Prostate gland (tissue), 2 donors: Measurements from ENCODE around the gene ZBTB11.
"Not testable (repeated sequence)": the region's sequence is repeated elsewhere in the genome, so short reads cannot be mapped to it uniquely, and the experiment has no call there.

Source experiments
- POLR2A ChIP-seq: fragments of 450-650 bp; IDR thresholded peaks from one replicate; pipeline ENCODE4 v1.6.1; 2016; ENCODE audit warnings: antibody characterized with exemption, mild to moderate bottlenecking
- TF ChIP-seq, protein P1 (sequence below), 4 experiments: fragments of 200-600 bp in 2 of 4; fragments of 450-650 bp in 2 of 4; sonication (generic) in 2 of 4; IDR thresholded peaks; 1 replicate in 3 of 4; 2 replicates in 1 of 4; pipeline ENCODE4 v1.5.1; 2016 to 2019; ENCODE audit warnings: antibody characterized with exemption in 4 of 4, mild to moderate bottlenecking in 2 of 4, moderate library complexity in 2 of 4

DNA sequence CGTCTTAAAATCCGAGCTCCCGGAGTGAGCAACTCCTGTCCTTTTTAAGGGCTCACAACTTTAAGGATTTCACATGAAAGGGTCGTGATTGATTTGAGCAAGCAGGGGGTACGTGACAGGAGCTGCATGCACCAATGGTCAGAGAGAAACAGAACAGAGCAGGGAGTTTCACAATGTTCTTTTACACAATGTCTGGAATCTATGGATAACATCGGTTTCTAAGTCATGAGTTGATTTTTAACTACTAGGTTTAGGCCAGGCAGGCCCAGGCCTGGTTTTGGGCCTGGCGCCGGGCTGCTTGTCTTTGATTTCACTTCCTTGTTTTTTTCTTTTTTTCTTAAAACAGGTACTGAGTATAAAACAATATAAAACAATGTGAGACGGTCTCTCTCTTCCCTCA is 63.9 kb downstream of the ZBTB11 start:
- TF ChIP-seq, protein P1, sequence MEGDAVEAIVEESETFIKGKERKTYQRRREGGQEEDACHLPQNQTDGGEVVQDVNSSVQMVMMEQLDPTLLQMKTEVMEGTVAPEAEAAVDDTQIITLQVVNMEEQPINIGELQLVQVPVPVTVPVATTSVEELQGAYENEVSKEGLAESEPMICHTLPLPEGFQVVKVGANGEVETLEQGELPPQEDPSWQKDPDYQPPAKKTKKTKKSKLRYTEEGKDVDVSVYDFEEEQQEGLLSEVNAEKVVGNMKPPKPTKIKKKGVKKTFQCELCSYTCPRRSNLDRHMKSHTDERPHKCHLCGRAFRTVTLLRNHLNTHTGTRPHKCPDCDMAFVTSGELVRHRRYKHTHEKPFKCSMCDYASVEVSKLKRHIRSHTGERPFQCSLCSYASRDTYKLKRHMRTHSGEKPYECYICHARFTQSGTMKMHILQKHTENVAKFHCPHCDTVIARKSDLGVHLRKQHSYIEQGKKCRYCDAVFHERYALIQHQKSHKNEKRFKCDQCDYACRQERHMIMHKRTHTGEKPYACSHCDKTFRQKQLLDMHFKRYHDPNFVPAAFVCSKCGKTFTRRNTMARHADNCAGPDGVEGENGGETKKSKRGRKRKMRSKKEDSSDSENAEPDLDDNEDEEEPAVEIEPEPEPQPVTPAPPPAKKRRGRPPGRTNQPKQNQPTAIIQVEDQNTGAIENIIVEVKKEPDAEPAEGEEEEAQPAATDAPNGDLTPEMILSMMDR (IDR thresholded peaks at IDR 0.05): not testable (repeated sequence)
- TF ChIP-seq POLR2A: not testable (repeated sequence)
